Activated gamma-delta T cell (primary cell): ENCODE results near the gene DOK3.

Source experiments
- DNase-seq: peaks from one replicate; lab custom pipeline; 2025; lab: John Stamatoyannopoulos, UW

DOK3 gene

GRCh38 chr5:177468685-177469628 lies 40.7 kb downstream of the DOK3 start:
- DNase-seq: no peak

- no peak for DNase-seq
Measured at GRCh38 chr5:177468329-177468684, 41.3 kb downstream of the DOK3 start.

GRCh38 chr5:177467436-177467835 lies 42.2 kb downstream of the DOK3 start:
- DNase-seq: no peak

GRCh38 chr5:177466861-177467260 lies 42.8 kb downstream of the DOK3 start:
- no peak for DNase-seq

- no peak for DNase-seq
Measured at GRCh38 chr5:177465044-177465443, 44.6 kb downstream of the DOK3 start.

GRCh38 chr5:177462021-177462670 lies 47.5 kb downstream of the DOK3 start:
- DNase-seq: no peak

GRCh38 chr5:177459819-177460628 lies 49.6 kb downstream of the DOK3 start:
- DNase-seq: no peak

- no peak for DNase-seq
Measured at GRCh38 chr5:177459357-177459756, 50.3 kb downstream of the DOK3 start.

GRCh38 chr5:177458912-177459350 lies 50.7 kb downstream of the DOK3 start:
- no peak for DNase-seq

- no peak for DNase-seq
Measured at GRCh38 chr5:177457852-177458681, 51.6 kb downstream of the DOK3 start.

- no peak for DNase-seq
Measured at GRCh38 chr5:177456976-177457851, 52.4 kb downstream of the DOK3 start.

GRCh38 chr5:177456591-177456964 lies 53.0 kb downstream of the DOK3 start:
- DNase-seq: no peak

GRCh38 chr5:177455661-177456590 lies 53.7 kb downstream of the DOK3 start:
- peak; percentile 87 for DNase-seq

GRCh38 chr5:177455036-177455660 lies 54.5 kb downstream of the DOK3 start:
- DNase-seq: peak; percentile 87

- DNase-seq: peak; percentile 97
Measured at GRCh38 chr5:177454397-177455035, 55.1 kb downstream of the DOK3 start.

GRCh38 chr5:177453852-177454396 lies 55.7 kb downstream of the DOK3 start:
- DNase-seq: no peak

- no peak for DNase-seq
Measured at GRCh38 chr5:177452688-177453638, 56.7 kb downstream of the DOK3 start.
